ENCODE measurements around the gene LMO7. TPM values are rescaled to one million over a fixed set of nuclear protein-coding genes. Genes with fewer than 3 reads are reported as not detected.

Gene LMO7
- total RNA-seq, 1 donor from 2014 or later, result 480 TPM

DNA sequence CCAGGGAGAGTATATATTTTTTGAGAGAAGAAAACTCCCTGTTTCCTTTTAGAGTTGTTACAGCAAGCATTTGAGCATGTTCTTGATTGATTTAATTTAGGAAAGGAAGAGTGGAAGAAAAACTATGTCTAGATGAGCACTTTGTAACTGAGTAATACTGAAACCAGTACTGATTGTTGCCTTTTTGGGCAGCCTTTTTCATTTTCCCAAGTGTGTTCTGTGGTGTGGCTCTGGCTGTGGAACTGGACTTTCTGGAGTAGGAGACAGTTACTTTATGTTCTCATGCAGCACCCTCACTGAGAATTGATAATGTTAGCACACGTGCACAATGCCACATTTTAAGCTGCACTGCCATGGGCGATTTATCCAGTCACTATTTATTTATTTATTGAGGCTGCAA lies 211.5 kb downstream of the LMO7 start:
- DNase-seq (no peak), ATAC-seq (peak; percentile 42)
- intact Hi-C loops (cut with micrococcal nuclease), result no loop called here

GRCh38 chr13:75850916-75851315 lies 214.8 kb downstream of the LMO7 start:
- intact Hi-C loops (cut with micrococcal nuclease), result no loop called here
- ATAC-seq (peak; percentile 26), DNase-seq (no peak)

DNA sequence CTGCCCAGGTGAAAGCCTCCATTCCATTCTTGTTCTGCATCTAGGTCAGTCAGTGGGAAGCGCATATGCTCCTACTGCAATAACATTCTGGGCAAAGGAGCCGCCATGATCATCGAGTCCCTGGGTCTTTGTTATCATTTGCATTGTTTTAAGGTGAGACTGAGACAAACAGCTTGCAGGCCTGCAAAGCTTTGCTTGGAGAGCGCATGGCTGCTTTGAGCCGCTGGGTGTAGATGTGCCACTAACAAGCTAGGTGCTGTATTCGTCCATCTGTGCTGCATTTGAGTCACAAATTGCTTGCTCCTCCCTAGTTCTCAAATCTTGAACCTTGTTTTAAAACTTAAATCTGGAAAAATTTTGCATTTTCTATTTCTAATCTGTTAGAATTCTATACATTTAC lies 219.1 kb downstream of the LMO7 start:
- ATAC-seq, result no peak
- intact Hi-C loops (cut with micrococcal nuclease), result no loop called here
- no peak for DNase-seq

DNA sequence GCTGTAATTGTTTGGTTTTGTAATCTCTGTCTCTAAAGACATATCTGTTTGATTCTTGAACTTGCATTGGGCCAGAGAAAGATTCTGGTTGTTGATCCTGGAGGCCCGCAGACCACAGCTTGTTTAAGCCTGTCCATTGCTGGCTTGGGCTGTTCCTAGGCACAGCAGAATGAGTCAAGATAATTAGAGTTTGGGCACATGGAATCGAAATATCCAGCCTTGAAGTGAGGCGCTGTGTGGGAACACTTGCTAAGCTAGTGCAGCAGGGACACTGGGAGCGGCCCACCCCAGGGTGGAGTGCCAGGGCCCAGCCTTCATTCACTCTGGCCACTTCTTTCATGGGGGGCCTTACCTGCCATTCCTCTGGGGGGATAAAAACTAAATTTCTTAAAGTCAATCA lies 219.7 kb downstream of the LMO7 start:
- DNase-seq, result no peak
- intact Hi-C loops (cut with micrococcal nuclease), result no loop called here
- ATAC-seq, result peak; percentile 9

- DNase-seq (no peak), ATAC-seq (no peak)
- intact Hi-C loops (cut with micrococcal nuclease), result no loop called here
Measured at GRCh38 chr13:75857291-75857690, 221.2 kb downstream of the LMO7 start.

DNA sequence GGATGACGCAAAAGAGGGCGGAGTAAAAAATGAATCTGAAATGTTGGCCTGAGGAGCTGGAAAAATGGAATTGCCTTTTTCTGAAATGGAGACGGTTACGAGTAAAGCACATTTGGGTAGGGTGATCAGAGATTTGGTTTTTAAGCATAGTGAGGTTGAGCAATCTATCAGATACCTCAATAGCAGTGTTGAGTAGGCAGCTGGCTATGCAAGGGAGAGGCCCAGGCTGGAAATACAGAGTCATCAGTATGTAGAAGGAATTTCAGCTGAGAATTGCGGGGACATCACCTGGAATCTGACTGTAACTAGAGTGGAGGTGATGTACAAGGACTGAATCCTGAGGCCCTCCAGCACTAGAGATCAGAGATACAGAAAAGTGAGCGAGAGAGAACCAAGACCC lies 224.8 kb downstream of the LMO7 start:
- peak; percentile 29 for ATAC-seq
- intact Hi-C loops (cut with micrococcal nuclease), result no loop called here
- no peak for DNase-seq

- intact Hi-C loops (cut with micrococcal nuclease), result no loop called here
- ATAC-seq, result peak; percentile 5
- no peak for DNase-seq
Measured at GRCh38 chr13:75861786-75862185, 225.7 kb downstream of the LMO7 start.

GRCh38 chr13:75864718-75865117 lies 228.6 kb downstream of the LMO7 start:
- no peak for DNase-seq
- intact Hi-C loops (cut with micrococcal nuclease), result no loop called here
- no peak for ATAC-seq

GRCh38 chr13:75867379-75868117 lies 231.4 kb downstream of the LMO7 start:
- intact Hi-C loops (cut with micrococcal nuclease), result no loop called here
- ATAC-seq (no peak), DNase-seq (no peak)

DNA sequence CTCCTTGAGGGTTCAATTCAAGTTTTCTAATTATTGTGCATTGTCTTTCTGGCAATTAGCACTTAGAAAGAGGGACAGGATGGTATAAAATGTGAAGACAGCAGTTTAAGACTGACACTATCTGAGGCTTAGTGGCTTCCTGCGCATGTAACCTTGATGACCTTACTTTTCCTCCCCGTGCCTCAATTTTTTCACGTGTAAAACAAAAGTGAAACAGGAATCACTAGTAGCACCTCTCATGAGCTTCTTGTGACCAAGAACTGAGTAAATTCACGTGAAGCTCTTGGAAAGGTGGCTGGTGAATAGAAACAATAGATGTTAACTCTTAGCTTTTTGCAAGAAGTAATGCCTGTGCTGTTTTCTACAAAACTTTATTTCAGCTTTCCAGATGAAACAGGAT lies 233.9 kb downstream of the LMO7 start:
- no peak for DNase-seq
- intact Hi-C loops (cut with micrococcal nuclease), result no loop called here
- no peak for ATAC-seq

DNA sequence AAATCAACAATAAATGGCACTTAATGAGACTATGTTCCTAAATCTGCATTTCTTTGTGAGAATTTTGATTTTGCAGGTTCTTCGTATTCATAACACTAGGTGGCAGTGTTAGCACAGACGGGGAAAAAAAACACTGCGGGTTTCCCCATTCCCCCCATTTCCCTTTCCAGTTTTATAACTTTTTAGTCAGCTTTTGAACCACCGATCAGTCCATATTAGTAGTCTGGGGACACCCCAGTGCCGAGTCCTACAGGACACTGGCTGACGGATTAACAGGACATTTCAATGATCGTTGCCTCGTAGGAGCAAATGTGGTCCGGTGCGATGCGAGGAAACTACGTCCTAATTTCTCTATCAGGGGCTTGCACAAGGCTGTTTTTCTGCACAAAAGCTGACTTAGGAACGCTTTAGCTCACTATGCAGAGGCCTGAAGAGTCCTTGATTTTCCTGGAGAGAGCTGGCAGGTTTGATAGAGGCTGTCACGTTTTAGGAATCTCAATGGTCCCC lies 234.3 kb downstream of the LMO7 start:
- ATAC-seq (peak; percentile 36), DNase-seq (no peak)
- intact Hi-C loops (cut with micrococcal nuclease), result no loop called here

- intact Hi-C loops (cut with micrococcal nuclease), result no loop called here
- ATAC-seq (no peak), DNase-seq (no peak)
Measured at GRCh38 chr13:75871059-75871458, 234.9 kb downstream of the LMO7 start.

DNA sequence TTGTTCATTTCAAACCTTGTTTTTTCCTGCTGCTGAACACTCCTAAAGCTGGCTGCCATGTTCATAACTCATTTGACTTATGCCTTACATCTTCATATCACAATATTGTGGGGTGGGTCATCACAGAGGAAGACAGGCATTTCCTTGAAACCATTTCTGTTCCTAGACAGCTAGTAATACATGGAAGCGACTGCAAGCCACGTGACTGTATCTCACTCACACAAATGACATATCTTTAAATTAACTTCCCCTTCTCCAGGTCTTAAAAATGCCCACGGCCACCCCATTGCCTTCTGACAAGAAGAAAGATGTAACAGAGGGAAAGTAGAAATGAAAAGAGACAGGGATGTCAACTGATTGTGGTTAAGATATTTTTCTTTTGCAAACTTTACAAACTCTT lies 236.8 kb downstream of the LMO7 start:
- intact Hi-C loops (cut with micrococcal nuclease), result no loop called here
- no peak for ATAC-seq
- no peak for DNase-seq

DNA sequence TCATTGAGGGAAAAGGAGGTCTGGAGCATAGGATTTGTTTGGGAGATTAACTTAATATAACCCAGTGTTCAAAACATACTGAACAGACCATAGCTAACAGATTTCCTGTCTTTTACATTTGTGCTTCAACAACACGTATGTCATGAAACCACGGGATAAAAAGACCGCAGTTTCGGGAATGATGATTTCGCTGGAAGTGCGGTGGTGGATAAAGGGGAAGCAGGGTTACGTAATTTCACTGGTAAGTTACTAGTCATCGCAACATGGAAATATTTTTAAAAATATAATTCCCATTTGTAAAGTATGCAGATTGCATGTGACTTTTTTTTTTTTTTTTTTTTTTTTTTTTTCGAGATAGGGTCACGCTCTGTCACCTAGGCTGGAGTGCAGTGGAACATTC lies 237.4 kb downstream of the LMO7 start:
- ATAC-seq (no peak), DNase-seq (no peak)
- intact Hi-C loops (cut with micrococcal nuclease), result no loop called here

DNA sequence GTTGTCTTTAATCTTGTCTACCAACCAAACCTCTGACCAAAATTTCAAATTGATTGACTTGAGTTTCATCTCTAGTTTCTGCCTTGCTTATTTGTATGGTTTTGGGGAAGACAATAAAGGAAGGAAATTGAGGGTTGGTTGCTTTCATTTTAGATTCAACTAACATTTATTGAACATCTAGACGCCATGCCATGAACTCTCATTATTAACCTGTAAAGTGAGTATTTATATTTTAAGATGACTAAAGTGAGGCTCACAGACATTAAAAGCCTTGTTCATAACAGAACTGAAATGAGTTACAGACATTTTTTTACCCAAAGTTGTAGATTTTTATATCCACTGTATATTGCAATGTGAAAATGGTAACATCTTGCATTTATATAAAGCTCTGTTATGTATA lies 239.3 kb downstream of the LMO7 start:
- DNase-seq, result no peak
- ATAC-seq, result no peak
- intact Hi-C loops (cut with micrococcal nuclease), result no loop called here

DNA sequence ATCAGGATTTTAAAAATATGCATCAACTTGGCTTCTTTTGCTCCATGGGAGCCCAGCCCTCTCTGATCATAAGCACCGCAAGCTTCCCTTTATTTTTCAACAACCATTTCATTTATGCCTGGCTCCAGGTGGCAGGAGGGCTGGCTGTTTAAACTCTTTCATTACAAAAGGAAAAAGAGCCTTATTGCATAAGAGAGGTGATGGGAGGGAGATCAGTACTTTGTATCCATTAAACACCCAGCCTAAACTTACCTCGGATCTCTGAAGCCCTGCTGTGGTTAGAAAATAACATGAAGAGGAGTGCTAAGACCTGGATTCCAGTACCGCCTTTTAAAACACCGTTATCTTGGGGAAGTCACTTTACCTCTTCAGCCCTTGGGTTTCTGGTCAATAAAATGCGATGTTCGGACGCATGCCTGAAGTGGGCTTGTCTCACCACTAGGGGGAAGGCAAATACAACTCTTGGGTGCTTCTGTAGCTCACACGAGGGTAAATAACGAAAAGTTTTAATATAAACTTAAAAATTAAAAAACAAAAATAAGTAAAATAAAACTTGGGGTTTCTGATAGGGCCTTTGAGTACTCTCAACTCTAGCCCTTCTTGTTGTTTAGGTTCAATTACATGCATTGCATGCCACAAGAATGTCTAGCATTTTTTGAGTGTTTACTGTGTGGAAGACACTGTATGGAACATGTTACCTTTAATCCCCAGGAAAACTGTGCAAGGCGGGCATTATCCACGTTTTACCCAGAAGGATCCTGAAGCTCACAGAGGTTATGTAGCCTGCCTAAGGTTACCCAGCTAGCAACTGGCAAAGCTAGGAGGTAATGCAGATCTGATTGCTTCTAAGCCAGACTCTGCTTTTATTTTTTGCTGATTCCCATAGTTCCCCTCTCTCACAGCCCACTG lies 240.3 kb downstream of the LMO7 start:
- intact Hi-C loops (cut with micrococcal nuclease), result loop anchor here (2.0 kb wide), 2 partner anchors 596 to 1028 kb away; no protein-coding TSS in a partner anchor
- peak; percentile 90 for ATAC-seq
- peak; percentile 46 for DNase-seq

DNA sequence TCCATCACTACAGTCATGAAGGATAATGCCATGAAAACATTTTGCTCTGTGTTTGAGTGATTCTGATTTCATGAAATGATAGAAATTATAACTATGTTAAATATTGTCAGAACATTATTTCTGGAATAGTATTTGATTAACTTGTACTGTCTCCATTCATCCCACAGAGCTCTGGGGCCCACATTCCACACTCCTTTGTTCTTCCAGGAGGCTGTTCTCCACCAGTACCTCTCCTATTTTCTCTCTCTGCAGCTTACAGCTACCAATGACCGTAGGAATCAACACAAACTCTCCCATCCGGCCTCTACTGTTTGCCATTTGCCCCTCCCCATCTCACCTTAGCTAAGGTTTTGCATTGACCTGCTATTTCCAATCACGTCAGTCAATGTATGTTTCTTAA lies 240.9 kb downstream of the LMO7 start:
- intact Hi-C loops (cut with micrococcal nuclease), result loop anchor here (2.0 kb wide), 2 partner anchors 596 to 1028 kb away; no protein-coding TSS in a partner anchor
- DNase-seq (no peak), ATAC-seq (no peak)

DNA sequence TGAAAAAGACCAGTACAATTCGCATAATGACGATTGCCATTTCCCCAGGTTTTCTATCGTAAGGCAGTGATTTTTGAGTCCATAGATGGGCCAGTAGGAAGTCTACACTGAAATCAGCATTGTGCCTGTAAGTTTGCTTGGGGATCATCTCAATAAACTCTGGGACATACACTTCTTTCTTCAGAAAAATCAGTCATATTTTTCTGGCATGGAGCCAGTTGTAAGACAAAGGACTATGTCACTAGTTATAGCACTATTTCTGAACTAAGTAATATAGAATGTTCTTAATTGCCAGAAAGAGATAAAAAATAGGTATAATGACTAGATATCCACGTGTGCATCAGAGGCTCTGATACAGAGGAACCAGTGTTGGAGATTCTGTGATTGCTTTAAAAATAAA lies 243.5 kb downstream of the LMO7 start:
- ATAC-seq, result no peak
- intact Hi-C loops (cut with micrococcal nuclease), result loop anchor here (2.0 kb wide), 1 partner anchor 135 kb away; no protein-coding TSS in a partner anchor
- no peak for DNase-seq

DNA sequence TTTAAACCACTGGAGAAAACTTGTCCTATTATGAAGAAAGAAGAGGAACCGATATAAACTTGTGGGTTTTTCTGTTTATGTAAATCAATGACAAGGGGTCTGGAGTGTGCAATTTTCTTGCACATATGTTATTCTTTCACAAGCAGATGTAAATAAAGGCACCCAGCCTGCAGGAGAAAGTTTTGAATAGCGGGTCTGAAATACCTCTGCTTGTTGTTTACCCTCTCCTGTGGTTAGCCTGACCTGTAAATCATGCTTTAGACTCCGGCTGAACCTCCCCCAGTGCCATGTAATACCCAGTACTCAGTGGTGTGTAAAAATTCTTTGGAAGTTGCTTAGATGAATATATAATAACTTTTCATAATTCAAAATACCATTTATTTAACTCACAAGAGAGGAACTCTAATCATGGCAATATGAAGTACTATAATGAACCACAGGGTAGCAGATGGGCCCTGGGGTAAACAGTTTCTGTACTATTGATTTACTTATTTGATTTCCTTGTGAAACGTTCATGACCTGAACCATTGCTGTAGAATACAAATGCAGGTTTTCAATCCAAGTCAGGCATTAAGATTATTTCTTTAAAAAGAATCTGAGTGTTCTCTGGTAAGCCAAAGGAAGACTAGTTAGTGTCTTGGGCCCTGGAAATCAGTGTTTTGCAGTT lies 245.1 kb downstream of the LMO7 start:
- DNase-seq (no peak), ATAC-seq (no peak)
- intact Hi-C loops (cut with micrococcal nuclease), result no loop called here

DNA sequence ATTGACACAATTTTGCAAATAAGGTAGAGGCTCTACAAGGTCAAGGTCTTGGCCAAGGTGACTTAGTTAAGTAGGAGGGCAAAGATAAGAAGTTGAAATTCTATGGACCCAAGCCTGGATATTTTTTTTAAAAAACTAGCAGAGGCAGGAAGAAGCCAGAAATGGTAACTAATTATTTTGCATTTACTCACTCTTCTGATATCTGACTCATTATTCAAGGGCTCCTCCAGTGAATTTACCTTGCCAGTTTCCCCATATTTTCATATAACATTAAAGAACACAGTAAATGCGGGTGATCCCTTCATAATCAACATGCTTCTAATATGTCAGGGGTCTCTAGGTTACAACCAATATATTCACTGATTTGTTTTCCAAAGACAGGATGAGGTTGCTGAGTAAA lies 246.1 kb downstream of the LMO7 start:
- no peak for DNase-seq
- intact Hi-C loops (cut with micrococcal nuclease), result no loop called here
- ATAC-seq, result no peak

Measured in left ventricle myocardium superior (tissue), 1 donor.